GM19438 (cell line): Measurements from ENCODE around the gene AMY1A.
"Not testable (repeated sequence)": the region's sequence is repeated elsewhere in the genome, so short reads cannot be mapped to it uniquely, and the experiment has no call there.

Experiments used
- ATAC-seq: cut with Tn5 transposase; IDR thresholded peaks from one replicate; pipeline ENCODE4 v1.9.1; 2021; ENCODE audit warnings: low read depth; ENCODE audit not compliant: unreplicated experiment

Gene AMY1A

DNA sequence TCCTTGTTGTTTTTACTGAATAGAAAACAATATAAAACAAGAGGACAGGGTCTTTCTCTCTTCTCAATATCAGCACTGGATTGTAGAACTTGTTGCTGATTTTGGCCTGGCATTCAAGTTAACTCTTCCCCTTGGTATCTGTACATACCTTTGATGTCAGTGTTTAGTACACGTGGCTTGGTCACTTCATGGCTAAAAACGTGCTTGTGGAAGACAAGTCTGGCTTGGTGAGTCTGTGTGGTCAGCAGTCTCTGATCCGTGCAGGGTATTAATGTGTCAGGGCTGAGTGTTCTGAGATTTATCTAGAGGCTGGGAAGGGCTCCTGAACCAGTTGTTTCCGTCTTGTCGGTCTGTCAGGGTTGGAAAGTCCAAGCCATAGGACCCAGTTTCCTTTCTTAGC lies at the start of gene AMY1A:
Gene AMY1A (plus strand): TSS at position 301 of the 400 bp plus-strand sequence. CDS start 571 bp downstream, outside the sequence.
- not testable (repeated sequence) for ATAC-seq

GRCh38 chr1:103616362-103616761 lies 39.2 kb upstream of the AMY1A start:
- ATAC-seq, result no peak

GRCh38 chr1:103616994-103617477 lies 38.5 kb upstream of the AMY1A start, which contains the start of gene AMY2A:
AMY2A (plus strand) TSS chr1:103617427; CDS start chr1:103617441, 14 bp downstream.
- ATAC-seq, result not testable (repeated sequence)

- not testable (repeated sequence) for ATAC-seq
These were observed 28.1 kb upstream of the AMY1A start for GRCh38 chr1:103627436-103627835.

GRCh38 chr1:103641194-103641593 lies 14.4 kb upstream of the AMY1A start:
- not testable (repeated sequence) for ATAC-seq

GRCh38 chr1:103643908-103644307 lies 11.7 kb upstream of the AMY1A start:
- not testable (repeated sequence) for ATAC-seq

GRCh38 chr1:103650305-103650704 lies 5.3 kb upstream of the AMY1A start:
- not testable (repeated sequence) for ATAC-seq

- not testable (repeated sequence) for ATAC-seq
These were observed 4.7 kb upstream of the AMY1A start for GRCh38 chr1:103650889-103651288.

- ATAC-seq, result not testable (repeated sequence)
These were observed 1.4 kb upstream of the AMY1A start for GRCh38 chr1:103654133-103654532.

GRCh38 chr1:103676335-103676734 lies 20.8 kb downstream of the AMY1A start:
- not testable (repeated sequence) for ATAC-seq

DNA sequence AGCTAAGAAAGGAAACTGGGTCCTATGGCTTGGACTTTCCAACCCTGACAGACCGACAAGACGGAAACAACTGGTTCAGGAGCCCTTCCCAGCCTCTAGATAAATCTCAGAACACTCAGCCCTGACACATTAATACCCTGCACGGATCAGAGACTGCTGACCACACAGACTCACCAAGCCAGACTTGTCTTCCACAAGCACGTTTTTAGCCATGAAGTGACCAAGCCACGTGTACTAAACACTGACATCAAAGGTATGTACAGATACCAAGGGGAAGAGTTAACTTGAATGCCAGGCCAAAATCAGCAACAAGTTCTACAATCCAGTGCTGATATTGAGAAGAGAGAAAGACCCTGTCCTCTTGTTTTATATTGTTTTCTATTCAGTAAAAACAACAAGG lies 40.5 kb downstream of the AMY1A start, which contains the start of gene AMY1B:
Gene AMY1B (minus strand): TSS at position 101 of the 400 bp plus-strand sequence. CDS start 571 bp downstream, outside the sequence.
- ATAC-seq, result not testable (repeated sequence)

DNA sequence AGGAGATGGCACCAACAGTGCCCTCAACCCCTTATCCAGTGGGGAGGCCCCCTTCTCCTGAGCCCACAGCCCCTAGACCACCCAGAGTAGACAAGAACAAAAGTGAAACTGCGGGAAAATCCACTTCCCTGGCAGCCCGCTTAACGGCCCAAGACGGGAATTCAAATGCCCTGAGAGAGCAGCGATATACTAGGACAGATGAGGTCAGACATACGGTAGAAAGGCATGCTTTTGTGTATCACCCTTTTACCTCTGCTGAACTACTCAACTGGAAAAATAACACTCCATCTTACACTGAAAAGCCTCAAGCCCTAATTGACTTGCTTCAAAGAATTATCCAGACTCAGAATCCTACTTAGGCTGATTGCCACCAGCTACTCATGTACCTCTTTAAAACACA lies 41.9 kb downstream of the AMY1A start:
- ATAC-seq, result not testable (repeated sequence)

- not testable (repeated sequence) for ATAC-seq
These were observed 45.1 kb downstream of the AMY1A start for GRCh38 chr1:103700669-103701068.

- not testable (repeated sequence) for ATAC-seq
These were observed 45.7 kb downstream of the AMY1A start for GRCh38 chr1:103701256-103701655.

DNA sequence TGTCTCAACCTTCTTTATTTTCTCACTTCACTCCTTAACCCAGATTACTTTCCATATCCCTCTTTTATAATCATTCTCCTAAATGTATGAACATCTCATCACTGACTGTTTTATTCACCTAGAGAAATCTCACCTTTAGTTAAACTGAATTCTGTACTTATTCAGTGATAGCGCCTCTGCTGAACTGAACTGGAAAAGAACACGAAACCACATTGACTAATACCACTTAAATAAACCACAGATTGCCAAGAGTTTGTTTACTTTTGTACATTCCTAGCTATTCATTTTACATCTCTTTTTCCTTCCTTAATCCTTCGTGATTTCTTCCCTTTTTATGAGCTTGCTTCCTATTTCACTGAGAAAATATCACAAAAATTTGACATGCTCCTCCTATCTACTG lies 52.1 kb downstream of the AMY1A start:
- ATAC-seq, result not testable (repeated sequence)

DNA sequence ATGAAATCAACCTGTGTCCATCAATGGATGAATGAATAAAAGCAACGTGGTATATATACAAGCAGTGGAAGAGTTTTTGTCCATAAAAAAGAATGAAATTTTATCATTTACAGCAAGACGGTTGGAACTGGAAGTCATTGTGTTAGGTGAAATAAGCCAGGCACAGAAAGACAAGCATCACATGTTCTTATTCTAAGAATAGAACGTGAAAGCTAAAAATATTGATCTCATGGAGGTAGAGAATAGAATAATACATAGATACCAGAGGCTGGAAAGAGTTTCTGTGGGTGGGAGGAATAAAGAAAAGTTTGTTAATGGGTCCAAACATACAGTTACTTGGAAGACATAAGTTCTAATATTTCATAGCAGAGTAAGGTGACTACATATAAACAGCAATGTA lies 54.8 kb downstream of the AMY1A start:
- ATAC-seq, result not testable (repeated sequence)
